Activated CD4-positive, alpha-beta T cell treated with anti-CD3 and anti-CD28 coated beads for 24 hours (primary cell): ENCODE measurements around the gene ZNF106.
A peak's percentile ranks its signal among the peaks of the same experiment; 100 is the strongest.

Experiments
- DNase-seq, 2 donors: peaks; one replicate each; pipeline ENCODE4 v3.0.0-alpha.2; 2020; ENCODE audit warnings: low read depth in 2 of 2

The ZNF106 gene

GRCh38 chr15:42490671-42491538 lies at the start of gene ZNF106:
Gene ZNF106, minus strand, starts transcription at chr15:42491141. Its CDS starts 18,852 bp downstream, at chr15:42472289.
- DNase-seq, result peak; percentile 72 to 76

- DNase-seq, result no peak
Observed at GRCh38 chr15:42533246-42533645, 42.3 kb upstream of the ZNF106 start.

- no peak for DNase-seq
Observed at GRCh38 chr15:42528970-42529369, 38.0 kb upstream of the ZNF106 start.

- no peak for DNase-seq
Observed at GRCh38 chr15:42523331-42523730, 32.4 kb upstream of the ZNF106 start.

GRCh38 chr15:42511007-42511391 lies 20.1 kb upstream of the ZNF106 start:
- DNase-seq, result no peak

GRCh38 chr15:42510258-42511006 lies 19.5 kb upstream of the ZNF106 start:
- no peak for DNase-seq

GRCh38 chr15:42508263-42508690 lies 17.3 kb upstream of the ZNF106 start:
- no peak for DNase-seq

GRCh38 chr15:42507514-42507913 lies 16.6 kb upstream of the ZNF106 start:
- no peak for DNase-seq

GRCh38 chr15:42504631-42505030 lies 13.7 kb upstream of the ZNF106 start:
- no peak for DNase-seq

GRCh38 chr15:42503825-42504224 lies 12.9 kb upstream of the ZNF106 start:
- no peak for DNase-seq

- DNase-seq, result no peak
Observed at GRCh38 chr15:42502477-42502876, 11.5 kb upstream of the ZNF106 start.

- no peak for DNase-seq
Observed at GRCh38 chr15:42499858-42500609, 9.1 kb upstream of the ZNF106 start.

- DNase-seq, result no peak
Observed at GRCh38 chr15:42498212-42499068, 7.5 kb upstream of the ZNF106 start.

- DNase-seq, result peak; percentile 60 to 67
Observed at GRCh38 chr15:42495361-42496212, 4.6 kb upstream of the ZNF106 start, which contains the start of gene SNAP23. Gene SNAP23, plus strand, starts transcription at chr15:42495634. Its CDS starts 16,213 bp downstream, at chr15:42511847.

- DNase-seq, result no peak
Observed at GRCh38 chr15:42494998-42495360, 4.0 kb upstream of the ZNF106 start.

- DNase-seq, result no peak
Observed at GRCh38 chr15:42493679-42494078, 2.7 kb upstream of the ZNF106 start.

- DNase-seq, result no peak
Observed at GRCh38 chr15:42491539-42492225, 741 bp upstream of the ZNF106 start.

- no peak for DNase-seq
Observed at GRCh38 chr15:42490291-42490670, 660 bp downstream of the ZNF106 start.

GRCh38 chr15:42483677-42484076 lies 7.3 kb downstream of the ZNF106 start:
- DNase-seq, result no peak

GRCh38 chr15:42482701-42483100 lies 8.2 kb downstream of the ZNF106 start:
- DNase-seq, result no peak
